ENCODE results near the gene ENPP1.

- no peak for TF ChIP-seq CTCF (conservative IDR thresholded peaks at IDR 0.05; ENCODE audit: low read length)
- no peak for TF ChIP-seq EZH2phosphoT487 (IDR thresholded peaks at IDR 0.05; ENCODE audit: borderline replicate concordance, low read depth, low read length)
These were observed 122.2 kb downstream of the ENPP1 start for GRCh38 chr6:131929976-131930375.

Measured in OCI-LY7 (cell line).